NCI-H2196 treated with DMSO at 0.1 percent for 48 hours (cell line): ENCODE results near the gene C8B.

ENCODE experiments used
- DNase-seq: peaks from one replicate; lab custom pipeline; 2025; ENCODE audit not compliant: unreplicated experiment; lab: John Stamatoyannopoulos, UW

C8B gene

DNA sequence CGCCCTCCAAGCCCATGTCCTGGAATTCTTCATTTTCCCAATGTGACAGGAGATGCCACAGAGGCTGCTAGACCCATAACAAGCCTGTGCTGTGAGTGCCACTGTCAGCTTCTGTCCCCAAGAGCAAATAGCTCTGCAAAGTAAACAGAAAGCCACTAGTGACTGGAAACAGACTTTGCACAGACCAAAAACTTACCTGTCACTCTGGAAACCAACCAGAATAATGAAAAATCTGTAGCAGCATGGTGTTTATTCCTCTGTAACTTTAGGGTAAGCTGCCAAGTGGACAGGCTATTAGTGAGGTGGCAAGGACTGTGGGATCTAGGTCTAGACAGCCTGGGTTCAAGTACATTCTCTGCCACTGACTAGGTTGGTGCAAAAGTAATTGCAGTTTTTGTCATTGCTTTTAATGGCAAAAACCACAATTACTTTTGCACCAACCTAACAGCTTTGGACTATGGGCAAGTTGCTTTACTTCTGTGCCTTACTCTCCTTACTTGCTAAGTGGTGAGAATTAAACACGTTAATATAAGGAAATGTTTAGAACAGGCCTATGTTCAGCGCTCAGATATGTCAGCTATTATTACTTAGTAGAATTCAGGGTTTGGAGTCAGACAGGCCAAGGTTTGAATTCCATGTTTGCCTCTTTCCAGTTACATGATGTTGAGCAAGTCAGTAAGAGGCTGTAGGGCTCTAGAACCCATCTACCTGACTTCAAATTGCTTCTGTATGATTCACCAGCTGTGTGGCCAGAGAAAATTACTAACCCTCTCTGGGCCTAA is at the start of gene C8B:
TSS of gene C8B (minus strand) at position 100 of the 782 bp plus-strand sequence. CDS start at position 33, 67 bp downstream.
- no peak for DNase-seq

DNA sequence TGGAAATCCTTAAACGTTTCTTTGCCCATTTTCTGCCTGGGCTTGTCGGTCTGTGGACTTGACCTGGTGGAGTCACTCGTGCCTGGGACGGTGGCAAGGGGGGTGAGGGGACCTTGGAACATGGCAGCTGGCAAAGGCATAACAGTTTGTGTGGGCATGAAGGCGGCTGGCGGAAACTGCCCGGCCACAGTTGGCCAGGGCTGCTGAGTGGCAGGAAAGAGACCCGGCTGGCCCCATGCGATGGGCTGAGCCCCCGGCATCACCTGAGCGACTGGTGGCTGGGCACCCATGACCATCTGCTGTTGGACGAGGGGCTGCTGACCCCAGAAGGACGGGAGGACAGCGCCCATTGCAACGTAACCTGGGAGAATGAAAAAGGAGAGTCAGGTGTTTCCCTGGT is 49.3 kb upstream of the C8B start:
- no peak for DNase-seq

DNA sequence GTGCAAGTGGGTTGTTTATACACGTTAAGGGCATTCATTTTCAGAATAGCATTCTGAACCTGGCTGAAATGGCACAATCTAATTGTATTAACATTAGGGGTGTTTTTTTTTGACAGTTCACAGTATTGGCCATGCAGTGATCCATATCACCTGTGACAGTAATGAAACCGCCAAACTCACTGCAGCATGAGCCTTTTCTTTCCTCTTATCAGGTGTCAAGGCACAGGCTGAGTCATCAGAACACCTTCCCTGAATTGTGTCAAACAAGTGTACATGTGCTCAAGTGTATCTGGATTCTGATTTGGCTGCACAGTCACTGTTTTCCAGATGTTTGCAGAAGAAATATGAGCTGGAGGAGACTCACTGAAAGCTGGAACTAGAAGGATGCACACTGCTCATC is 47.7 kb upstream of the C8B start:
- DNase-seq: no peak

DNA sequence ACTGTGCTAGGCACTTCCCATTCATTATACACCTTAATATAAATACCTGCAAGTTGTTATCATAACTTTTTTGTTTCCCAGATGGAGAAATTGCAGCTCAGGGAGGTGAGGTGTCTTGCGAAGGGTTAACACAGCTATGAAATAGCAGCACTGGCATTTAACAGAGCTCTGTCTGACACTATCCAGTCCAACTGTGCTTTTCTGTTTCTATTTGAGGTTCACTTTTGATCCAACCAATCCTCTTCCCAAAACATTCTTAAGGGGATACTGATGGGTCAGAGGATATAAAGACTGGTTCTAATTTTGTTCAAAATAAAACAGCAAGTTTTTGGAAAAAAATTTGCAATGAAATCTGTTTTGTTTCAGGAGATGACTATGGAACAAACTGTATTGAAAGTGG is 46.5 kb upstream of the C8B start:
- no peak for DNase-seq

DNA sequence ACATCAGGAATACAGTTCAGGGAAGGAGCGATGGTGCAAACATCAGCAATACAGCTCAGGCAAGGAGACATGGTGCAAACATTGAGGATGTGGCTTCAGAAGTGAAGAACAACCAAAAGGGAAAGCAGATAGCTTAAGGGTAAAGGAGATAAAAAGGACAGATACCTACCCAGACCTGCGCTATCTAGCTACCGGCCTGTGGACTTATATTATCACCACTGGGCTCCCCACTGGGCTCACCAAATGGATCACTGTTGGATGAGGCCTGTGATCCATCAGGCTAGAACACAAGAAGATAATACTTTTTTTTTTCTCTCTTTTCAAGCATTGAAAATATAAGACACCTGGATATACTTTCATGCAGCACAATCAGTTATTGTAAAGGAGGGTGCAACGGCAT is 44.7 kb upstream of the C8B start:
- DNase-seq: no peak

DNA sequence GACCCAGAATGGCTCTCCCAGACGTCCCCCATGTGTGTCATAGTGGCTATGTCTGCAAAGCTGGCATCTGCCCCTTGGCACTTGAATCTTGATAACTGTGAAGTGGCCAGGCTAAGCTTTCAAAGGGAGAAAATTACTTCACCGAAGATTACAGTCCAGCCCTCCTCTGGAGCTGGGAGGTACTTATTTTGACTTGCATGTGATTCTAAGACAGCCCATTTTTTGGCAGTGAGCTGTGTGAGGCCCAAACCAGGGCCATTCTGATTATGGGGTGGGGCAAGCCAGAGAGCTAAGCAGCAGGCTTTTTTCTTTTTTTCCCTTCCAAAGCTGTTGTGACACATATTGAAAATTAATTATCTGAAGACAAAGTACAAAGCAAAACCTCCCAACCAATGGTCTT is 42.1 kb upstream of the C8B start:
- DNase-seq: no peak

DNA sequence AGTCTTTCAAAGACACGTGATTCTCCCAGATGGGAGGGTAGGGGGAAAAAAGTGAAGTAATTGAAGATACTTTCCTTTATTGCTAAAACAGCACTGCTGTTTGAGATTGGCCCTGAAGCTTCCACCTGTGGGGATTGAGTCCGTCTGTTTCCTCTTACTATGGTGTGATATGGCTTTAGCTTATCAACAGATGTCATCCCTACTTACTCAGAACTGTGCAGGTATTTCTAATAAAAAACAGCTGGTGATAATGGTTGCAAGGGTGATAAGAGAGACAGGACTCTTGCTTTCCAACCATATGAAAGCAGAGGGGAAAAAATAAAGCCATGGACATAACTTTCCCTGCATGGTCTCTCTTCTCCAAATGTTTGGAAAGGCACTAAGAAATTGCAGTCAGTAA is 41.7 kb upstream of the C8B start:
- DNase-seq: no peak

DNA sequence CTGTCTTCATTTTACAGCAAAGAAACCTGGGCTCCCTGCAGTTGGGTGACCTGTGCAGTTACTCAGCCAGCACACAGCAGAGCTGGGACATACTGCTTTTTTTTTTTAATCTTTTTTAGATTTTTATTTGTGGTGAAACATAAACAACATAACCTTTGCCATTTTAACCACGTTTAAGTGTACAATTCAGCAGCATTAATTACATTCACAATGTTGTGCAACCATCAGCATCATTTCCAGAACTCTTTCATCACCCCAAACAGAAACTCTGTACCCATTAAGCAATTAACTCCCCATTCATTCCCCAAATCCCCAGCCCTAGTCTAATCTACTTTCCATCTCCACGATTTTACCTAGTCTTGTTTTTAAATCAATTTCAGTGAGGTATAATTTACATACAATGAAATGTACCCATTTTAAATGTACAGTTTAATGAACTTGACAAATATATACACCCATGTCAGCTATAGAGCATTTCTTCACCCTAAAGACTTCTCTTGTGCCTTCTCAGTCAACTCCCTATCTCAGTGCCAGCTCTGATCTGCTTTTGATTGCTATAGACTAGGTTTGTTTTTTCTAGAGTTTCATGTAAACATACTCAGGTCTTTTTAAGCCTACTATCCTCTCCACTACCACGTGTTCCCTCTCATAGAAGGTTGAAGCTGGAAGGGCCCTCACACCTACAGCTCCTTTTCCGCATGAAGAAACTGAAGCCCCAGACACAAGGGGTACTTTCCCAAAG is 37.8 kb upstream of the C8B start:
- no peak for DNase-seq

DNA sequence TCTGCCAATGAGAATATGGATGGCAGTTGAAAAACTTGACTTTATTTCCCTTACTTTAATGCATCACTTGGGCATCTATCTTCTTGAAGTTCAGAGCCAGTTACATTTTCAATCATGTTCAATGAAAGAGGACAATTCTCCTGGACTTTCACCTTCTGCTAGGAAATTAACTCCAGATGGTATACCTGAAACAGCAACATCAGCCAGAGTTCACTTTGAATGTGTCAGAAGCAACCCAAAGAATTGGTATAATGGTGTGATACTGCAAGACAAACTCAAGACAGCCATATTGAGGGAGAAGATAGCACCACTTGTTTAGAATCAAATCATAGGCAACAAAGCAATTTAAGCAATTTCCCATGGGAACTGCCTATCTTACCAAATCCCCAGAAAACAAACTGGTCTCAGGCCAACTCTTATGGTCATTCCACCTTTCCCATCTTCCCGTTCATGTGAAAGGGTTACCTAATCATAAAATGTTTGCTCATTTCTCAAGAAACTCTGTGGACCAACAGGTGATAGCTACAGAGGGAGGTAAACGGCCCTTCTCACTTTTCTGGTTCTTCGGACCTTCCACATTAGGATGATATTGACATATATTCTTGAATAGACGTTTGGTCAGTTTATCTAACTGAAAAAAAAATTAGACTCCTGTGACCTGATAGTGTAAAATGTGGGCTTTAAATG is 29.7 kb upstream of the C8B start:
- no peak for DNase-seq

DNA sequence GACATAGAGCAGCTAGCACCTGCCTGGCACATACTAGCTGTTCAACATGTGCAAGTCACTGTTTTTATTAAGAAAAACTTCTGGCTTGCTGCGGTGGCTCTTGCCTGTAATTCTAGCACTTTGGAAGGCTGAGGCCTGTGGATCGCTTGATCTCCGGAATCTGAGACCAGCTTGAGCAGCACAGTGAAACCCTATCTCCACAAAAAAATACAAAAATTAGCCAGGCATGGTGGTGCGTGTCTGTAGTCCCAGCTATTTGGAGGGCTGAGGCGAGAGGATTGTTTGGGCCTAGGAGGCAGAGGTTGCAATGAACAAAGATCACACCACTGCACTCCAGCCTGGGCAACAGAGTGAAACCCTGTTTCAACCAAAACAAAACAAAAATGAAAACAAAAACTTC is 27.7 kb upstream of the C8B start:
- no peak for DNase-seq

DNA sequence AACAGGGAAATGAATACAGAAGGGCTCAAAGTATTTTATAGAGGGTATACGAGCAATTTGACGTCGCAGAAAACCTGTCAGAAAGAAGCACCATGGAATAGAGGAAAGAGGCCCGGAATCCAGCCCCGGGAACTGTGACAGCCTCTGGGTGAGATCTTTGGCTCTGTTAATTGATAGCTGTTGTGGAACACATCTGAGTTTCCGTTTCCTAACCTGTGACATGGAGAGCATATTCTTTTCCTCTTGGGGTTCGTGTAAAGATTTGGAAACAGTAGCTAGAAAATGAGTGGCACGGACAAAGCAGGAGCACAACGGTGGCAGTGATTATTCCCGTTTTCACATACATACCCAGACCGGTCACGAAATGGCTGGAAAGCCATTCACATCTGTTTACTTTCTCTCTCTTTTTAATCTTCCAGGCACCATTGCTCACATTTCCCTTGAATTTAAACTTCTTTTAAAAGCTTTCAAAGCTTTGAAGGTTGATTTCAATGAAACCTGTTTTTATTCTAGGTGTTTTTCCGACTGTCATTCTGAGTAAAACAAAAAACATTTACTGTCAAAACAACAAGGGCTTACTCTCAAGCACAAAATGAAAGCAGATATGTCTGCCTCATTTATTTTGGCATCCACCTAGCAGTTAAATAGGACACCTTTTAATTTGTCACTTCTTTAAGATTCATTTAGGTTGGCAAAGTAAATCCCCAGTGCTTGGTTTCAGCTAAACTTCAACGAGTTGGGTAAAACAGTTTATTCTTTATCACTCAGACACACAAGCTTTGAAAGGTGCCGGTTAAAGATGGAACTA is 26.7 kb upstream of the C8B start:
- DNase-seq: no peak

DNA sequence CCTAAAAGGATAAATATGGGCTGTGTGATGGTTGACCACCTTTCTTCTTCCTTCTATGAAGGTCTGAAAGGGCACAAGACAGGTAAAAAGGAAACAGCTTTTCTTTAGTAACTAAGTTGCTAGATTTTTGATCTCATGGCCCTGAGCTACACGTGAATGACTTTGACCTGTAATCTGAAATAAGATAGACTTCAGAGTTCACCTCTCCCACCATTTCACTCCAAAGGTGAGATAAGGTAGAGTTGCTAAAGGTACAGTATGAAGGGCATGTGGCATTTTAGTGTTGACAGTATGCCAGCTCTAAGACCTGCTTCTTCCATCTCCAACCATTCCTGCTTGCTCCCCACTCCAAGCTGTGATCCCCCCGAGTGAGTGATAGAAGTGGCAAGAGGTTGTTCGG is 25.8 kb upstream of the C8B start:
- DNase-seq: no peak

DNA sequence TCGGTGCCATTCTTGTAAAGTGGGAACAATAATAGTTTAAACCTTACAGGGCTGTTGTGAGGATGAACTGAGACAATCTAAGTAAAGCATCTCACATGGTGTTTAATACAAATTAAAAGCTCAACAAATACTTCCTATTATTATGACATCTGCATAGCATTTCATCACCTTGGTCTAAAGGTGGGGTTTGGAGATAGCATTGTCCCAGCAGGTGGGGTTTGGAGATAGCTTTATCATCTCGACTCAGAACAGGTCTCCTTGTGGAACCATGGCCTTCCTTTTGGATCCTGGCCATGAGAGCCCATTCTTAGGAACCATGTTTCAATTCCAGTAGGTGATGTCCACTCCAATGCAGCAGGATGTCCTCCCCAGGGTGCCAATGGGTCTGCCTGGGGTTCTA is 20.6 kb upstream of the C8B start:
- no peak for DNase-seq

DNA sequence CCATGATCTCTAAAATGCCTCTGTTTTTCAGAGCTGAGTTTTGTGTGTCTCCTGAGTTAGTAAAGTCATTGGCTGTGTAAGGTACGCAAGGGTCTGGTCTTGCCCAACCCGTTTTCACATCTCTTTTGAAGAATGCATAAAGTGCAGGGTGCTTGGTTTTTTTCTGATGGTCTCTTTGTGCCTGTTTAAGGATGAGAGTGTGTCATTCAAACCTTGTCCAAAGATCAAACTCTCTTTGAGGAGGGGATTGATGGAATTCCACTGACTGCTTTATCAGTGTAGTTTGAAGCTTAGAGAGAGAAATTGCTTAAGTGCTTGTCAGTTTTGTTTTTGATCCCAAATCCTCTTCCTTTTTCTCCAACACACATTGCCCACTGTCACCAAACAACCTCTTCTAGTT is 20.0 kb upstream of the C8B start:
- no peak for DNase-seq

DNA sequence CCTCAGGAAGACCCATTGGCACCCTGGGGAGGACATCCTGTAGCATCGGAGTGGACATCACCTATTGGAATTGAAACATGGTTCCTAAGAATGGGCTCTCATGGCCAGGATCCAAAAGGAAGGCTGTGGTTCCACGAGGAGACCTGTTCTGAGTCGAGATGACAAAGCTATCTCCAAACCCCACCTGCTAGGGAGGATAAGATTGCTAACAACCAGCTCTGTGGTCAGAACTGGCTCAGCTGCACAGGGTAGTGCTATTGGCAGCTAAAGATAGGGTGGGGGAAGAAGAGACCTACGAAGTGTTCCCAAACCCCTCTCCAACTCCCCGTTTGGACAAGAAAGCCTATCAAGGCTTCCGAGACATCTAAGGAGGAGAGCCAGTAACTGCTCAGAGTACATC is 17.7 kb upstream of the C8B start:
- DNase-seq: no peak

DNA sequence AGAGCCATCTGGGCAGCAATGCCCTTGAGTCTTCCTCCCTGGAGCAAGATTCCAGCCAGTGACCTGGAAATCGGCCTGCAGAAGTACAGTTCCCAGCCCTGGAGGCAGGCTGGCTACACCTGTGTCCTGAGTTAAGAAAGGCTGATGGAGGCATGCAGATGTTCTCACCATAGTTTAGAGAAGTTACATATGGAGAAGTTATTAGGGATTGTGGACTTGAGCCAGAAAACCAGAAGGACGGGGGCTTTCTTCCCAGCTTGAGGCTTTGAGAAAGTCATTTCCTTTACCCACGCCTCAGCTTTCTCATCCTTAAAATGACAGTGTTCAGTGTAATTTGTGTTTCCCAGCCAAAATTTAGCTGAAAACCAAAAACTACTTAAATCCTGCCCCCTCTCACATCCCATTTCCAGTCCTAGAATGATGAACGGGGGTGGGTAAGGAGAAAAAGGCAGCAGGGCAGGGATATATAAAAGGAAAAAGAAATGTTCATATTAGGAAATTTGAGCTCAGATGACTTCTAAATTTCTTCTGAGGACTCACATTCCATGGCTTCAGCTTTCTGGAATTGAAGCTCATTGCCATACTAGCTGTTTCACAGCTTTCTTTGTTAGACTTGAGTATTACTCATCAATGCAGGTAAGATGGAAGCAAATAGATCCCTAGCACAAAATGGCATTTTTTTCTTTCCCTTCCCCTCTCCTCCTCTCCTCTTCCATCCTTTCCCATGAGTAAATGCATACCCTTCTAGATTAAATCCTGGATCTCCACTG is 14.4 kb upstream of the C8B start:
- DNase-seq: no peak

DNA sequence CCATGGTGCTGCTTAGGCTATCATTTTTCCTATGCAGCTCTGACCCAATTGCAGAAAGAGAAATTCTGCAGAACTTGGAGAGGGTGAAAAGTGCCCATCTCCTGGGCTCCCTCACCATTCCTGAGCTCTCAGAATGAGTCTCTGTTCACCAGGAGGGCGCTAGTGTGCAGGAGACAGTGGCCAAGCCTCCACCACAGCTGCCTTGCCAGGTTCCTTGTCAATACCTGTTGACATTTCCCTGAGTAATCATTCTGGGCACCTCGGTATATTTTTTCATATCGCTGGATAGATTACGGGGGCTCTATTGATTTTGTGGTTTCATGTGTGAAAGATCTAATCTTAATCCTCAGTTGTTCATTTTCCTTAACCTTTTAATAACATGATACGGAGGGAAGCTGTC is 13.0 kb upstream of the C8B start:
- DNase-seq: no peak

DNA sequence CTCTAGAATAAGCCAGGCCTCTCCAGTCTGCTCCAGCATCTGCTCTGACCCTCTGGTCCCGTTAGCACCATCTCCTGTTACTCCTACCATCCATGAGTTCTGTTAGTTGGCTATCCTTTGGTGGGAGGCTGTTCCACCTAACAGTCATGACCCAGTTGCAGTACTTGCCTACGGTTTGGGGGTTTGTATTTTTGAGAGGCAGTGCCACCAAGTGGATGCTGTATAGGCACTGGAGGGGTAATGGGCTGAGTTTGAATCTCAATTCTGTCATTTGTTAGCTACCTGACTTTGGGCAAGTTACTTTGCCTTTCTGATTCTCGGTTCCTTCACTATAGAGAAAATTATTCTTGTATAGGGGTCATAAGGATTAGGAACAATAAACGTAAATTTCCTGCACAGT is 12.1 kb upstream of the C8B start:
- no peak for DNase-seq

DNA sequence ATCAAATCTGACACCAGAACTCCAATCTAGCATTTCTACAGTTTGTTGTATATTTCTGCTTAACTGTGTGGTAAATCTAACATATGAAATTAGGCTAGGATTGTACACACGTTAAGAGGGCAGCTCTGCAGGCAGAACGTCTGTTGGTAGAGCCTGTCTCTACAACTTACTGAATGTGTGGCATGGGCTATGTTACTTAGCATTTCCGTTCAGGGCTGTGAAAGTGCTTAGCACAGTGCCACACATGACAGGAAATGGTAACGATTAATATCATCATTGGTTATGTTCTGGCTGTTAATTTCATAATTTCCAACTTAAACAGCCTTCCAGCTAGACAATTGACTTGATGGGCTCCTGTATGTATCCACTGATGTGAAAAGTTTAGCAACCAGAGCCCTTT is 9.6 kb upstream of the C8B start:
- no peak for DNase-seq

DNA sequence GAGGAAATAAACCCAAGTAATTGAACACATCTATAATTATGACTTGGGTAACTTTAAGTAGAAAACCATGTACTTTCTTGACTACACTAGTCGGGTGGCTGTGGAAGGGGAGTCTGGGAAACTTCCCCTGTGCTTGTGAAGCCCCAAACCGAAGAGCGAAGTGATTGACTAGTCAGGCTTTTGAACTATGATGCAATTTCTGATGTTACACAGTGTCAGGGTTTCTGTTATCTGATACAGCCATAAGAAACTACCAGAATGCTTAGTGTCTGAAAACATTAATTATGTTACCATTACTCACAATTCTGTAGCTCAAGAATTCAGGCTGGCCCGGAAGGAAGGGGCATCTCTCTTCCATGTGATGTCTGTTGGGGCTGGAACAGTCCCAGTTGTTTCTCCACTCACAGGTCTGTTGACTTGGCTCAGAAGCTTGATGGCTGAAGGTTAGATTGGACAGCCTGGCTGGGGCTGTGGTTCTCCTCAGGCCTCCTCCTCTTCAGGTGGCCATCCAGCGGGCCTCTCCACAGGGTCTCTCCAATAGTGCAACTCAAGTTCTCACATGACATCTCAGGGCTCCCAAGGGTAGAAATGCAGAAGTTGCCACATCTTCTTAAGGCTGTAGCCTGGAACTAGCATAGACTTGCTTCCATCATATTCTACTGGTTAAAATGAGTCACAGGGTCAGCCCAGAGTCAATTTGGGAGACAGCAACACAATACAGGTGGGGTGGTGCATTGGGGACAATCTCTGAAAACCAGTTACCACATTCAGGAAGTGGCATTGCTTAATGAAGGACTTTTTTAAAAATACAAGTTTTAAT is 8.3 kb upstream of the C8B start:
- DNase-seq: no peak
